HFF-Myc (cell line): Measurements from ENCODE around the gene PAGR1.
A peak's percentile ranks its signal among the peaks of the same experiment; 100 is the strongest.

Source experiments
- DNase-seq: peaks from one replicate; pipeline ENCODE4 v3.0.0-alpha.2; 2011; ENCODE audit warnings: low read depth; ENCODE audit errors: extremely low read depth
- H3K4me3 ChIP-seq: replicated peaks from 2 replicates; pipeline ENCODE4 v1.5.1; 2011; ENCODE audit warnings: low read depth, mild to moderate bottlenecking, control low read depth, low read length
- TF ChIP-seq, protein P1 (sequence below): IDR thresholded peaks from 2 replicates; pipeline ENCODE4 v1.5.1; 2012; ENCODE audit warnings: mild to moderate bottlenecking, low read depth, low read length, control low read depth; ENCODE audit errors: missing control alignments

The PAGR1 gene

DNA sequence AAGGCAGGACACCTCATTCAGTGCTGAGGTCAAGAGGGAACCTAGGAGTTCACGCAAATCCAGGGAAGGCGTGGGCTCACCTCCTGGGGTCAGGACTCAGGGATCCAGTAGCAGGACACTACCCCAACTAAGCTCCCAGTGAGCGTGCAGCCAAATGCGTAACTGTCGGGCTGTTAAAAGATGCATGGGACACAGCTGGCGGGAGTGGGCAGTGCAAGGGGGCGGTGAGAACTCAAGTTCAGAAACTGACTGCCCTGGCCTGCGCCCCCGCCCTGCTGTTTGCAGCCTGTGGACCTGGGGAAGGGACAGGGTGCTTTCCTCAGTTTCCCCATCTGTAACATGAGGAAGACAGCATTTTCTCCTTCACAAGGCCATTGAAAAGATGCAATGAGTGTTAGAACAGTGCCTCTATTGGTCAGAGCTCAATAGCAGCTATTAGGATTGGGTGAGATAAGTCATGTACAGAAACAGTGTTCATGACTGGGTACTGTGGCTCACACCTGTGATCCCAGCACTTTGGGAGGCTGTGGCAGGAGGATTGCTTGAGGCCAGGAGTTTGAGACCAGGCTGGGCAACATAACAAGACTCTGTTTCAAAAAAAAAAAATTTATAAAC lies 26.9 kb downstream of the PAGR1 start:
- no peak overlapping the region for H3K4me3 ChIP-seq

GRCh38 chr16:29843931-29844330 lies 28.0 kb downstream of the PAGR1 start:
- TF ChIP-seq, protein P1, sequence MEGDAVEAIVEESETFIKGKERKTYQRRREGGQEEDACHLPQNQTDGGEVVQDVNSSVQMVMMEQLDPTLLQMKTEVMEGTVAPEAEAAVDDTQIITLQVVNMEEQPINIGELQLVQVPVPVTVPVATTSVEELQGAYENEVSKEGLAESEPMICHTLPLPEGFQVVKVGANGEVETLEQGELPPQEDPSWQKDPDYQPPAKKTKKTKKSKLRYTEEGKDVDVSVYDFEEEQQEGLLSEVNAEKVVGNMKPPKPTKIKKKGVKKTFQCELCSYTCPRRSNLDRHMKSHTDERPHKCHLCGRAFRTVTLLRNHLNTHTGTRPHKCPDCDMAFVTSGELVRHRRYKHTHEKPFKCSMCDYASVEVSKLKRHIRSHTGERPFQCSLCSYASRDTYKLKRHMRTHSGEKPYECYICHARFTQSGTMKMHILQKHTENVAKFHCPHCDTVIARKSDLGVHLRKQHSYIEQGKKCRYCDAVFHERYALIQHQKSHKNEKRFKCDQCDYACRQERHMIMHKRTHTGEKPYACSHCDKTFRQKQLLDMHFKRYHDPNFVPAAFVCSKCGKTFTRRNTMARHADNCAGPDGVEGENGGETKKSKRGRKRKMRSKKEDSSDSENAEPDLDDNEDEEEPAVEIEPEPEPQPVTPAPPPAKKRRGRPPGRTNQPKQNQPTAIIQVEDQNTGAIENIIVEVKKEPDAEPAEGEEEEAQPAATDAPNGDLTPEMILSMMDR = no peak
- no peak for DNase-seq
- no peak overlapping the region for H3K4me3 ChIP-seq

More for the DNA sequence above, 26.9 kb downstream of the PAGR1 start:
- TF ChIP-seq, protein P1 = no peak
- DNase-seq = no peak

- DNase-seq = no peak
- no peak overlapping the region for H3K4me3 ChIP-seq
- TF ChIP-seq, protein P1 = no peak
Observed at GRCh38 chr16:29844575-29845331, 28.8 kb downstream of the PAGR1 start.

DNA sequence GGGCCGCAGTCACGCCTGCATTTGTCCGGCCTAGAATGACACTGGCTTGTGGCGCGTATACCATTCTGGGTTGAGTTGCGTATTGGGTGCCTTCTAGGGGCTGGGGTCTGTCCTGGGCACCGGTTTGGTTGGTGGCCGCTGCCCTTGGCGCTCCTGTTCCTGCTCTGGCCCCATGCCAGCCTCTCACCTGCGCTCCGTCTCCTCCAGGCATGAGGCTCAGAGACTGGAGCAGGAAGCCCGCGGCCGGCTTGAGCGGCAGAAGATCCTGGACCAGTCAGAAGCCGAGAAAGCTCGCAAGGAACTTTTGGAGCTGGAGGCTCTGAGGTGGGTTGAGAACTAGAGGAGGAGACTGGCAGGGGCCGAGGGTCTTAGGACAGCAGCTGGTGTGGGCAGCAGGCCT lies 29.7 kb downstream of the PAGR1 start:
- H3K4me3 ChIP-seq = no peak overlapping the region
- TF ChIP-seq, protein P1 = no peak
- no peak for DNase-seq

DNA sequence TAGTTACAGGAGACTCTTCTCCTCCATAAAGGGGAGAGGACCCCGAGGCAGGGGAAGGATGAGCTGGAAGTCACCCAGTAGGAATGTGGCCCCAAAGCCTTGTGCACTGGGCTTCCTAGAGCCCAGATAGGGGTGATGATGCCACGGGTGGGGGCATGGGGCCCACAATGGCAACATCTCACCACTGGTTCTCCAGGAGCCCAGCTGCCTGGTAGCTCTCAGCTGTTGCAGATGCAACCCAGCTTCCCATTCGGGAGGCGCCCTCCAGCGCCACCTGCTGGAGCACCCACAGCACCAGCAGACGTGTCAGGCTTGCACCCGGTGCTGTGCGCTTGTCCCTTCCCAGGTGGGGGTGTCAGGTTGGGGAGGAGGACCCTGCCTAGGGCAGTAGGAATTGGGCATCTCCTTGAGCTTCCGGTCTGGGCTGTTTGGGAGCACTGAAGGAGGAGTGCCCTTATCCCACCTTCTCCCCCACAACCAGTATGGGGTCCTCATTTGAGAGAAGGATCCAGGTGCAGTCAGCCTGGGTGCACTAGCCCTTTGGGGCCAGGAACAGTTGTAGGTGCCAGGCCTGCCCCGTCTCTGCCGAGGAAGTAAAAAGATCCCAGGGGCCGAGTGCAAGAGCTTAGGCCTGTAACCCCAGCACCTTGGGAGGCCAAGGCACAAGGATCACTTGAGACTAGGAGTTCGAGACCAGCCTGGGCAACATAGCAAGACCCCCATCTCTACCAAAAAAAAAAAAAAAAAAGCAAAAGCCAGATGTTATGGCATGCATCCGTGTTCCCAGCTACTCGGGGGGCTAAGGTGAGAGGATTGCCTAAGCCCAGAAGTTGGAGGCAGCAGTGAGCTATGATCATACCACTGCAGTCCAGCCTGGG lies 32.7 kb downstream of the PAGR1 start:
- H3K4me3 ChIP-seq = no peak overlapping the region
- DNase-seq = no peak
- TF ChIP-seq, protein P1 = peak; percentile 94

DNA sequence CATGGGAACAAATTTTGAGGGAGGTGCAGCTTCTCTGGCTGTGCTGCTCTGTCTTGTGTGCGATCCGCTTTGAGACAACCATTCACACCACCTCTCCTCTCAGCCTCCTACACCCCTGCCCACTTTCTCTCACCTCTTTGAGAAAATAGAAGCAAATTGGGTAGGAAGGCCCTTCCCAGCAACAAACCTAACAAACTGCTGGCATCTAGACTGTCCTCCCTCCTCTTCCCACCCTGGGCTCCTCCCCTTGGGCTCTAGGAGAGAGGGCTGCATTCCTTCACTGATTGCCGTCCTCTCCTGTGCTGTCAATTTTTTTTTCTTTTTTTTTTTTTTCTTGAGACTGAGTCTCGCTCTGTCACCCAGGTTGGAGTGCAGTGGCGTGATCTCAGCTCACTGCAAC lies 33.6 kb downstream of the PAGR1 start:
- no peak for DNase-seq
- TF ChIP-seq, protein P1 = no peak
- no peak overlapping the region for H3K4me3 ChIP-seq
